ENCODE data around the gene GPR150. TPM values are rescaled to one million over a fixed set of nuclear protein-coding genes. Genes with fewer than 3 reads are reported as not detected.
"Not testable (repeated sequence)": the region's sequence is repeated elsewhere in the genome, so short reads cannot be mapped to it uniquely, and the experiment has no call there.

The GPR150 gene
- total RNA-seq, 1 donor from 2014 or later: not detected

GRCh38 chr5:95638632-95639031 is 18.7 kb downstream of the GPR150 start:
- no peak for TF ChIP-seq CTCF (conservative IDR thresholded peaks at IDR 0.05)
- no peak for DNase-seq (ENCODE audit: extremely low spot score, unreplicated experiment)
- Mint-ChIP-seq H3K27me3 (peaks cover 5% of the 10 kb centered on the region), H3K9me3 (no peaks in the 10 kb centered on the region), H3K27ac (no peak overlapping the region), H3K4me3 (no peak overlapping the region), H3K36me3 (no peaks in the 10 kb centered on the region), H3K4me1 (ENCODE audit: unreplicated experiment) (no peaks in the 10 kb centered on the region)

- H3K4me1 Mint-ChIP-seq (ENCODE audit: unreplicated experiment): peaks cover 5% of the 10 kb centered on the region
- H3K36me3 Mint-ChIP-seq: no peaks in the 10 kb centered on the region
- no peak overlapping the region for H3K4me3 Mint-ChIP-seq
- no peaks in the 10 kb centered on the region for H3K9me3 Mint-ChIP-seq
- TF ChIP-seq CTCF (conservative IDR thresholded peaks at IDR 0.05): no peak
- H3K27me3 Mint-ChIP-seq: peaks cover 5% of the 10 kb centered on the region
- no peak for DNase-seq (ENCODE audit: extremely low spot score, unreplicated experiment)
- H3K27ac Mint-ChIP-seq: no peak overlapping the region
Measured at GRCh38 chr5:95641741-95642220, 21.9 kb downstream of the GPR150 start.

- peaks cover 5% of the 10 kb centered on the region for H3K4me1 Mint-ChIP-seq (ENCODE audit: unreplicated experiment)
- peaks cover 5% of the 10 kb centered on the region for H3K27me3 Mint-ChIP-seq
- no peaks in the 10 kb centered on the region for H3K9me3 Mint-ChIP-seq
- no peak overlapping the region for H3K4me3 Mint-ChIP-seq
- no peak for TF ChIP-seq CTCF (conservative IDR thresholded peaks at IDR 0.05)
- no peak for DNase-seq (ENCODE audit: extremely low spot score, unreplicated experiment)
- no peak overlapping the region for H3K27ac Mint-ChIP-seq
- no peaks in the 10 kb centered on the region for H3K36me3 Mint-ChIP-seq
Measured at GRCh38 chr5:95643152-95643551, 23.3 kb downstream of the GPR150 start.

- no peaks in the 10 kb centered on the region for H3K36me3 Mint-ChIP-seq
- H3K4me1 Mint-ChIP-seq (ENCODE audit: unreplicated experiment): peaks cover 5% of the 10 kb centered on the region
- no peaks in the 10 kb centered on the region for H3K9me3 Mint-ChIP-seq
- DNase-seq (ENCODE audit: extremely low spot score, unreplicated experiment): no peak
- H3K27me3 Mint-ChIP-seq: no peaks in the 10 kb centered on the region
- H3K4me3 Mint-ChIP-seq: no peak overlapping the region
- peak; percentile 78 for TF ChIP-seq CTCF (conservative IDR thresholded peaks at IDR 0.05)
- H3K27ac Mint-ChIP-seq: peak overlapping the region; percentile 3
Measured at GRCh38 chr5:95644351-95645042, 24.6 kb downstream of the GPR150 start.

GRCh38 chr5:95646226-95646568 is 26.3 kb downstream of the GPR150 start:
- Mint-ChIP-seq H3K27ac (peak overlapping the region; percentile 90), H3K4me3 (peak overlapping the region; percentile 86)
- H3K27me3 Mint-ChIP-seq; H3K9me3 Mint-ChIP-seq; H3K36me3 Mint-ChIP-seq; DNase-seq (ENCODE audit: extremely low spot score, unreplicated experiment); H3K4me1 Mint-ChIP-seq (ENCODE audit: unreplicated experiment): not testable (repeated sequence)

- Mint-ChIP-seq H3K36me3 (no peaks in the 10 kb centered on the region), H3K27ac (peak within 1 kb of the TSS; percentile 90), H3K4me1 (ENCODE audit: unreplicated experiment) (peaks cover 5% of the 10 kb centered on the region), H3K4me3 (peak within 1 kb of the TSS; percentile 86), H3K27me3 (no peaks in the 10 kb centered on the region), H3K9me3 (no peaks in the 10 kb centered on the region)
- peak; percentile 36 for TF ChIP-seq CTCF (conservative IDR thresholded peaks at IDR 0.05)
- DNase-seq (ENCODE audit: extremely low spot score, unreplicated experiment): peak; percentile 96
Measured at GRCh38 chr5:95646569-95647431, 26.9 kb downstream of the GPR150 start, which contains the start of gene RFESD. Gene RFESD (plus strand): TSS chr5:95646777. CDS start chr5:95652272, 5,495 bp downstream.
